BLaER1 (cell line): ENCODE data around the gene RFPL3.
"Not testable (repeated sequence)": the region's sequence is repeated elsewhere in the genome, so short reads cannot be mapped to it uniquely, and the experiment has no call there.

Source experiments
- H3K27ac ChIP-seq: shearing (Covaris generic); formaldehyde crosslinking; 2 replicates; pipeline ENCODE4 v1.8.1; 2022
- H3K27me3 ChIP-seq: shearing (Covaris generic); formaldehyde crosslinking; 2 replicates; pipeline ENCODE4 v1.8.1; 2022
- H3K36me3 ChIP-seq: shearing (Covaris generic); formaldehyde crosslinking; 2 replicates; pipeline ENCODE4 v1.8.1; 2022
- H3K4me1 ChIP-seq: shearing (Covaris generic); formaldehyde crosslinking; 2 replicates; pipeline ENCODE4 v1.8.1; 2022
- H3K4me2 ChIP-seq: shearing (Covaris generic); formaldehyde crosslinking; 2 replicates; pipeline ENCODE4 v1.8.1; 2022
- H3K4me3 ChIP-seq: shearing (Covaris generic); formaldehyde crosslinking; 2 replicates; pipeline ENCODE4 v1.8.1; 2022
- H3K9ac ChIP-seq: shearing (Covaris generic); formaldehyde crosslinking; 2 replicates; pipeline ENCODE4 v1.8.1; 2022
- H3K9me3 ChIP-seq: shearing (Covaris generic); formaldehyde crosslinking; 2 replicates; pipeline ENCODE4 v1.8.1; 2022
- H4K20me1 ChIP-seq: shearing (Covaris generic); formaldehyde crosslinking; 2 replicates; pipeline ENCODE4 v1.8.1; 2022
- Cebpa-rat ChIP-seq: shearing (Covaris generic); IDR thresholded peaks from 2 replicates; pipeline ENCODE4 v1.8.1; 2022

The RFPL3 gene

DNA sequence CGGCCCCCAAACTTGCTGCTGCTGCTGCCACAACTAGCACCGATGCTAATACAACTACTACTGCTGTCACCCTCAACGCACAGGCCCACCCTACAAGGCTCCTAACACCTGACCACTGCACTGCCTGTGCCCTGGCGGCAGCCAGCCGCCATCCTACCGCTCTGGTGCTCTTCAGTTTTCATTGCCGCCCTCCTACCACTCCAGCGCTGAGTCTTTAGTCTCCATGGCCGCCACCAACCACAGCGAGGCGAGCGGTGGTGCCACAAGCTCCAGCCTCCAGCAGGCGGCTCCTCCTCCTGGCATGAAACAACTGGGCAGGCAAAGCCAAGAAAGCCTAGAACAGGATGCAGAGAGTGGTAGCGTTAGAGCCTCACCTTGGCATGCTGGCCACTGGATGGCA lies 5.0 kb upstream of the RFPL3 start:
- Histone ChIP-seq H3K9ac (no peak overlapping the region), H3K4me3 (no peak overlapping the region), H3K4me1 (no peaks in the 10 kb centered on the region), H3K9me3 (peaks cover 16% of the 10 kb centered on the region), H3K36me3 (no peaks in the 10 kb centered on the region), H4K20me1 (no peaks in the 10 kb centered on the region), H3K4me2 (no peak overlapping the region), H3K27ac (no peak overlapping the region), H3K27me3 (no peaks in the 10 kb centered on the region)
- no peak for TF ChIP-seq Cebpa-rat

DNA sequence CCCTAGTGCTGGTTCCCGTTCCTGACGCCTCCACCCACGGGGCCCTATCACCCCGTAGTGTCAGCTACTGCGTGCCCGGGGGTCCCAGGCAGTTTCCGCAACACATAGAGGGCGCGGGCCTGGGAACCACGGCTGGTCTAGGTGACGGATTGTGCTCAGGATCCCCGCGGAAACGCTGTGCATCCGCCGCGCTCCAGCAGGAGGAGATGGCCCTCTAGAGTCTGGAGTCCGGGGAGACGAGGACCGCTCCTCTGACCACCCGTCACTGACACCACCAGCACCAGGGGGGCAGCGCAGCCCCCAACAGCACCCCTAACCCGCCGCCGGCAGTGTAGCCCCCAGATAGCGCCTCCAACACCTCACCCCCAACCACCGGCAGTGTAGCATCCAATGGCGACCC lies 4.4 kb upstream of the RFPL3 start:
- Histone ChIP-seq H3K27me3 (no peaks in the 10 kb centered on the region), H3K36me3 (no peaks in the 10 kb centered on the region), H3K4me1 (no peaks in the 10 kb centered on the region), H3K9me3 (peaks cover 16% of the 10 kb centered on the region), H3K4me2 (no peak overlapping the region), H3K27ac (no peak overlapping the region), H4K20me1 (no peaks in the 10 kb centered on the region), H3K9ac (no peak overlapping the region), H3K4me3 (no peak overlapping the region)
- TF ChIP-seq Cebpa-rat = no peak

DNA sequence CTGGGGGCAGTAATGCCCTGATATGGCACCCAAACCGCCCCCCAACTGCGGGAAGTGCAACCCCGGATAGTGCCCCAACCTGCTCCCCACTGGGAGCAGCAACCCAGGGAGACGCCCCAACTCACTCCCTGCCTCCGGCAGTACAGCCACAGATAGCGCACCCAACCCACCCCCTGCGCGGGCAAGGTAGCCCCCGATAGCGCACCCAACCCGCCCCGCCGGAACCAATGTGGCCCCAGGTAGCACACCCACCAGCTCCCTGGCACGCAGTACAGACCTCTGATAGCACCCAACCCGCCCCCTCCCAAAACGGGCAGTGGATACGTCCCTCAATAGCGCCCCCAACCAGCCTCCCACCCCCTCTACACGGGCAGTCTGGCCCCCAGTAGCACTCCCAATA lies 3.8 kb upstream of the RFPL3 start:
- Histone ChIP-seq H3K4me1 (no peaks in the 10 kb centered on the region), H3K27me3 (no peaks in the 10 kb centered on the region), H3K4me2 (no peak overlapping the region), H3K4me3 (no peak overlapping the region), H4K20me1 (no peaks in the 10 kb centered on the region), H3K36me3 (no peaks in the 10 kb centered on the region), H3K9me3 (peaks cover 16% of the 10 kb centered on the region), H3K9ac (no peak overlapping the region), H3K27ac (no peak overlapping the region)
- TF ChIP-seq Cebpa-rat = no peak

DNA sequence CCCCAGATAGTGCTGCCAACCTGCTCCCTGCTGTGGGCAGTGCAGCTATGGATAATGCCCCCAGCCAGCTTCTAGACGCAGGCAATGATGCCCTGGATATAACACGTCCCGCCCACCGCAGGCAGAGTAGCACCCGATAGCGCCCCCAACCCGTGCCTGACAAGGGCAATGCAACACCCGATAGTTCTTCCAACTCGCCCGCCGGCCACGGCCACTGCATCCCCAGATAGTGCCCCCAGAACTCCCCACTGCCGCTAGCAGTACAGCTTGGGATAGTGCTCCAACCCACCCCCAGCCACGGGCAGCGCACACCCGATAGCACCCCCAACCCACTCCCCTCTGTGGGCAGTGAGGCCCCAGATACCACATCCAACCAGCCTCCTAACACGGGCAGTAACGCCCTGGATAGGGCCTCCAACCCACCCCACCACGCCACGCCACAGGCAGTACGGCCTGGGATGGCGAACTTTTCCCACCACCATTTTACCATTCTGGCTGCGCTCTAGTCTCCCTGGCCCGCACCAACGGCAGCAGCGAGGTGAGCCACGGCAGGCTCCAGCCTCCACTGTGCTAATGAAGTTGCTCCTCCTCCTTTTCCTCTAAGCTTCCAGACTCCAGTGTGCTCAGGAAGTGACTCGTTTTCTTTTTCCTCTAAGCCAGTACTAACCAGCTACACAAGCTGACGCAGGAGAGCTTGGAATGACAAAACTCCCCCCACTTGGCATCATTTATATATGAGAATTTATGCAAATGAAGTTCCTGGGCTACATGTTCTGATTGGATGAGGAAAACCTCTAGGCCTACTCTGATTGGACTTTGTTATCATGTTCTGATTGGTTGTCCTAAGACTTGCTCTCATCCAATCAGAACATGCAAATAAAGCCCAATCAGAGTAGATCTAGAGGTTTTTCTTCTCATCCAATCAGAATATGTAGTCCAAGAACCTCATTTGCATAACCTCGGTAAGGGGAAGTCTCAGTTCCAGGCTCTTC lies 3.0 kb upstream of the RFPL3 start:
- Histone ChIP-seq H4K20me1 (no peaks in the 10 kb centered on the region), H3K4me3 (no peak overlapping the region), H3K27me3 (no peaks in the 10 kb centered on the region), H3K4me1 (no peaks in the 10 kb centered on the region), H3K36me3 (no peaks in the 10 kb centered on the region), H3K4me2 (no peak overlapping the region), H3K27ac (no peak overlapping the region), H3K9me3 (peaks cover 16% of the 10 kb centered on the region), H3K9ac (no peak overlapping the region)
- no peak for TF ChIP-seq Cebpa-rat

DNA sequence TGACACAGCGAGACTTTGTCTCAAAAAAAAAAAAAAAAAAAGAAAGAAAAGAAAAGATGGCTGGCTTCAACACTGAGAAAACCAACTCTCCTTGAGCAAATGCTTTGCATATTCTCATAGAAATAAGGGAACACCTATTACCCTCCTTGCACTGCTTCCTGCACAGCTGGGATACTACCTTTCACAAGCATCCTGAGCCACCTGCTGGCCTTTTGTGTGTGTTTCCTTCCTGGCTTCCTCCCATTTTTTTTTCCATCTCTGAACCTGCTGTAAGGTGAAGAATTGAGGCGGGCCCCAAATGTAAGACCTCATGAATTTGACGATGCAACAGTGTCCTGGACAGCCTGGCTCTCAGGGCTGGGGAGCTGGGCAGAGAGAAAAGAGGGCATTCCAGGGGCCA lies 1.9 kb upstream of the RFPL3 start:
- H3K9me3 ChIP-seq = peaks cover 16% of the 10 kb centered on the region
- no peak for TF ChIP-seq Cebpa-rat
- no peaks in the 10 kb centered on the region for H3K36me3 ChIP-seq
- no peaks in the 10 kb centered on the region for H3K4me1 ChIP-seq
- H3K27ac ChIP-seq = no peak overlapping the region
- no peak overlapping the region for H3K4me3 ChIP-seq
- H3K9ac ChIP-seq = no peak overlapping the region
- no peak overlapping the region for H3K4me2 ChIP-seq
- no peaks in the 10 kb centered on the region for H3K27me3 ChIP-seq
- H4K20me1 ChIP-seq = no peaks in the 10 kb centered on the region

DNA sequence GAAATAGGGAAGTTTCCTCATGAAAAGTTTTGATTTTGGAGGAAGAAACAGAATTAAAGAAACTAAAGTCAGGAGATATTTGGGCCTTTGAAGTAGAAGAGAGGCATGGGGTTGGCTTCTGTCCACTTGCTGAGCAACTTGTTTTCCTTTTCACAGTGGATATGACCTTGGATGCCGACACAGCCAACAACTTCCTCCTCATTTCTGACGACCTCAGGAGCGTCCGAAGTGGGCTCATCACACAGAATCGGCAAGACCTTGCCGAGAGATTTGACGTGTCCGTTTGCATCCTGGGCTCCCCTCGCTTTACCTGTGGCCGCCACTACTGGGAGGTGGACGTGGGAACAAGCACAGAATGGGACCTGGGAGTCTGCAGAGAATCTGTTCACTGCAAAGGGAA lies 2.4 kb downstream of the RFPL3 start:
- not testable (repeated sequence) for H3K27ac ChIP-seq, H3K9ac ChIP-seq, H3K27me3 ChIP-seq, H3K4me2 ChIP-seq, H3K36me3 ChIP-seq, H3K4me3 ChIP-seq, H4K20me1 ChIP-seq, H3K4me1 ChIP-seq, H3K9me3 ChIP-seq

DNA sequence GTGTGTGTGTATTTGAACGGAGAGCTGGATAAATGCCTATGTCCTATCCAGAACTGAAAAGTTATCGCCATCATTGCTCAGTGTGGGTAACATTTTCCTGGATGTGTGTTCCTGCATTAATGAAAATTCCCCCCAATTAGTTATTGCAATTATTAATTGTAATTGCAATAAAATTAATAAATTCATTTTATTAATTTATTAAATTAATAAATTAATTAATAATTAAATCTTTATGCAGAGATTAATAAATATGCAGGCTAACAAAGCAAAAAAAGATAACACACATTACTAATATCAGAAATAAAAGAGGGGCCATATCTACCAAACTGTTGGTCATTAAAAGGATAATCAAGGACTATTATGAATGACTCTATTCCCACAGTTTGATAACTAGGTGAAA lies 3.6 kb downstream of the RFPL3 start:
- Histone ChIP-seq H3K27ac (no peak overlapping the region), H3K4me3 (no peak overlapping the region)

DNA sequence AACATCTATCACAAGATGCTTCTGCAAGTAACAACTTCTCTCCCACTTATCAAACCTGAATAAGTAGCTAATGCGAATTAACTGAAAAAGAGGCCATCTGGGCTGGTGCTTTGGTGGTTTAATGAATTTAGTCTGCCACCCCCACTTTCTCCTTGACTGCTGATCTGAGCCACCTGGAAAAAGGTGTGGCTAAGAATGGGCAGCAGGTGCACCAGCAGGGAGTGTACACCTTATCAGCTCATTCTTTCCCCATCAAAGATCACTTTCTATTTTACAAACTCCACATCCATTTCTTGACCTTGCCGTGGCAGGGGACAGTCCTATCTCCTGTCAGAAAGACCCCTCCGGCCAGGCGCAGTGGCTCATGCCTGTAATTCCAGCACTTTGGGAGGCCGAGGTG lies 6.5 kb downstream of the RFPL3 start:
- Histone ChIP-seq H4K20me1 (no peaks in the 10 kb centered on the region), H3K9ac (no peak overlapping the region), H3K4me1 (0 out of 2 replicates have a peak, but pooled peaks cover 7% of the 10 kb centered on the region), H3K9me3 (no peaks in the 10 kb centered on the region), H3K36me3 (no peaks in the 10 kb centered on the region), H3K27ac (no peak overlapping the region), H3K27me3 (no peaks in the 10 kb centered on the region), H3K4me2 (no peak overlapping the region), H3K4me3 (no peak overlapping the region)
- no peak for TF ChIP-seq Cebpa-rat

More for the DNA sequence above, 3.6 kb downstream of the RFPL3 start:
- Histone ChIP-seq H3K27me3 (no peaks in the 10 kb centered on the region), H3K4me2 (no peak overlapping the region), H3K36me3 (no peaks in the 10 kb centered on the region), H4K20me1 (no peaks in the 10 kb centered on the region), H3K9ac (no peak overlapping the region), H3K9me3 (no peaks in the 10 kb centered on the region), H3K4me1 (0 out of 2 replicates have a peak, but pooled peaks cover 7% of the 10 kb centered on the region)
- no peak for TF ChIP-seq Cebpa-rat

DNA sequence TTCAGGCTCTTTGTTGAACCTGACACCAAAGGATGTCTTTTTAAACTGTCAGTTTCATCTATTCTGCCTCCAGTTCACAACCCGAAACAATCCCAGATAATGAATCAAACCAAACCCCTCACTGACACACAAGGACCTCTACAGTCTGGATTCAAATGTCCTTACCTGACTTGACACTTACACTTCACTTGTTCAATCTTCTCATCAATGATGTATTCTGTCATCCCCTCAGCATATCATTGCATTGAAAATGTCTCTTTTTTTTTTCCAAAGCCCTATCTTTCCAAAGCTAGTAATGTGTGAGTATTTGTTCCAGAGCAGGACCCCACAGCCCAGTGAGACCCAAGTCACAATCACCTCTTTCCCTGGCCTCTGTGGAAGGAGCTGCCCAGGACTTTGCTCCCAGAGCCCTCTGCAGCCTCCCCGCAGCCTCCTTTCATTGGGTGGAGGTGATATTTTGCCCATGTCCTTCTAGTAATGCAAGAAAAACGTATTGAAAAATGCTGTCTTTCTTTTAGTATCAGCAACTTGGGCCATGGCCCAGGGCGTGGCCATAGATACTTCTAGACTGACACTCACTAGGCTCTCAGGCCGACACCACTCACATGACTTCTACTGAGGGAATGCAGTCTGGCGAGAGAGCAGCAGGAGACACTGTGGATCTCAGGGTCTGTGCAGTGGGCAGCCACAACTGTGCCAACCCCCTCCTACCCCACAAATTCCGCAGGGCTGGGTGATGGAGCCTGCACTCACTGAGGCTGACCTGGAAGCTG lies 18.2 kb downstream of the RFPL3 start:
- Histone ChIP-seq H3K9ac (no peak overlapping the region), H3K4me3 (no peak overlapping the region)

DNA sequence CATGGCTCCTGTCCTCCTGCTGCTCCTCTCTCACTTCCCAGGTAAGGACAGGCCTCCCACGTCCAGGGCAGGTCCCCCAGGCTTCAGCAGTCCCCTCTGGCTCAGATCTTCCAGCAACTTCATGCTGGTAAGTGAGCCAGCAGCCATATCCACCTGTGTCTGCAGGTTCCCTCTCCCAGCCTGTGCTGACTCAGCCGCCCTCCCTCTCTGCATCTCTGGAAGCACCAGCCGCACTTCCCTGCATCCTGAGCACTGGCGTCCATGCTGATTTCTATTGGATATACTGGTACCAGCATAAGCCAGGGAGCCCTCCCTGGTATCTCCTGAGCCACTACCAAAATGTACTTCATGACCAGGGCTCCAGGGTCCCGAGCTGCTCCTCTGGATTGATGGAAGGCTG lies 19.0 kb downstream of the RFPL3 start:
- no peak overlapping the region for H3K27ac ChIP-seq
- no peaks in the 10 kb centered on the region for H4K20me1 ChIP-seq
- no peaks in the 10 kb centered on the region for H3K4me1 ChIP-seq

More for the DNA sequence above, 18.2 kb downstream of the RFPL3 start:
- Histone ChIP-seq H3K4me1 (no peaks in the 10 kb centered on the region), H3K27me3 (no peaks in the 10 kb centered on the region), H3K36me3 (no peaks in the 10 kb centered on the region), H4K20me1 (no peaks in the 10 kb centered on the region), H3K27ac (no peak overlapping the region), H3K9me3 (no peaks in the 10 kb centered on the region), H3K4me2 (no peak overlapping the region)
- no peak for TF ChIP-seq Cebpa-rat

More for the DNA sequence above, 19.0 kb downstream of the RFPL3 start:
- Histone ChIP-seq H3K9me3 (no peaks in the 10 kb centered on the region), H3K4me2 (no peak overlapping the region), H3K4me3 (no peak overlapping the region), H3K36me3 (no peaks in the 10 kb centered on the region), H3K27me3 (no peaks in the 10 kb centered on the region), H3K9ac (no peak overlapping the region)
- TF ChIP-seq Cebpa-rat = no peak
